ENCODE results near the gene PITPNC1.
"Not testable (repeated sequence)": the region's sequence is repeated elsewhere in the genome, so short reads cannot be mapped to it uniquely, and the experiment has no call there.

The PITPNC1 gene

GRCh38 chr17:67372751-67373150, 4.3 kb upstream of the PITPNC1 start:
- DNase-seq, result no peak

- peak; percentile 78 for DNase-seq
These were observed 2.6 kb upstream of the PITPNC1 start for GRCh38 chr17:67374329-67375053.

GRCh38 chr17:67375054-67375427, 2.0 kb upstream of the PITPNC1 start:
- no peak for DNase-seq

- no peak for DNase-seq
These were observed 1.4 kb upstream of the PITPNC1 start for GRCh38 chr17:67375716-67376115.

- DNase-seq, result no peak
These were observed 705 bp upstream of the PITPNC1 start for GRCh38 chr17:67376415-67376736.

GRCh38 chr17:67377488-67378453, 690 bp downstream of the PITPNC1 start:
- DNase-seq, result peak; percentile 82

GRCh38 chr17:67378454-67379250, 1.6 kb downstream of the PITPNC1 start:
- DNase-seq, result peak; percentile 83

- no peak for DNase-seq
These were observed 2.2 kb downstream of the PITPNC1 start for GRCh38 chr17:67379251-67379630.

GRCh38 chr17:67381929-67382257, 4.8 kb downstream of the PITPNC1 start:
- no peak for DNase-seq

GRCh38 chr17:67385122-67385988, 8.3 kb downstream of the PITPNC1 start:
- no peak for DNase-seq

GRCh38 chr17:67386965-67387551, 10.0 kb downstream of the PITPNC1 start:
- peak; percentile 68 for DNase-seq

- not testable (repeated sequence) for DNase-seq
These were observed 11.5 kb downstream of the PITPNC1 start for GRCh38 chr17:67388536-67388935.

- no peak for DNase-seq
These were observed 11.9 kb downstream of the PITPNC1 start for GRCh38 chr17:67388986-67389385.

- DNase-seq, result no peak
These were observed 13.0 kb downstream of the PITPNC1 start for GRCh38 chr17:67390006-67390645.

- DNase-seq, result peak; percentile 37
These were observed 13.7 kb downstream of the PITPNC1 start for GRCh38 chr17:67390646-67391361.

GRCh38 chr17:67392111-67392510, 15.0 kb downstream of the PITPNC1 start:
- DNase-seq, result no peak

- no peak for DNase-seq
These were observed 16.8 kb downstream of the PITPNC1 start for GRCh38 chr17:67393809-67394397.

- DNase-seq, result no peak
These were observed 22.6 kb downstream of the PITPNC1 start for GRCh38 chr17:67399676-67400075.

- no peak for DNase-seq
These were observed 23.1 kb downstream of the PITPNC1 start for GRCh38 chr17:67400193-67400592.

GRCh38 chr17:67401106-67401505, 24.0 kb downstream of the PITPNC1 start:
- no peak for DNase-seq
